GM23248 (cell line): ENCODE data around the gene L2HGDH. TPM values are rescaled to one million over a fixed set of nuclear protein-coding genes. Genes with fewer than 3 reads are reported as not detected.

Source experiments
- DNase-seq: peaks from one replicate; pipeline ENCODE4 v3.0.0-alpha.2; 2015
- H2AFZ ChIP-seq: fragments of 200-600 bp; sonication (generic); 2 replicates; pipeline ENCODE4 v1.6.1; 2016; ENCODE audit warnings: antibody characterized with exemption
- H3F3A ChIP-seq: fragments of 200-600 bp; sonication (generic); 2 replicates; pipeline ENCODE4 v1.6.1; 2016; ENCODE audit warnings: mild to moderate bottlenecking, antibody characterized with exemption, mixed run types; ENCODE audit not compliant: insufficient read depth
- H3K27ac ChIP-seq: fragments of 200-600 bp; sonication (generic); 2 replicates; pipeline ENCODE4 v1.5.1; 2016; ENCODE audit warnings: mild to moderate bottlenecking
- H3K27me3 ChIP-seq: fragments of 200-600 bp; sonication (generic); replicated peaks from 2 replicates; pipeline ENCODE4 v1.6.1; 2016; ENCODE audit warnings: mild to moderate bottlenecking; ENCODE audit not compliant: insufficient read depth
- H3K36me3 ChIP-seq: fragments of 200-600 bp; sonication (generic); 2 replicates; pipeline ENCODE4 v1.6.1; 2016; ENCODE audit warnings: low read depth, mild to moderate bottlenecking
- H3K4me1 ChIP-seq: fragments of 200-600 bp; sonication (generic); 2 replicates; pipeline ENCODE4 v1.6.1; 2016; ENCODE audit warnings: mild to moderate bottlenecking; ENCODE audit not compliant: insufficient read depth
- H3K4me2 ChIP-seq: fragments of 200-600 bp; sonication (generic); one replicate; pipeline ENCODE4 v1.6.1; 2016; ENCODE audit warnings: mild to moderate bottlenecking; ENCODE audit not compliant: unreplicated experiment
- H3K4me3 ChIP-seq: fragments of 200-600 bp; sonication (generic); 2 replicates; pipeline ENCODE4 v1.5.1; 2016; ENCODE audit warnings: mild to moderate bottlenecking
- H3K79me2 ChIP-seq: fragments of 200-600 bp; sonication (generic); 2 replicates; pipeline ENCODE4 v1.6.1; 2016; ENCODE audit warnings: mild to moderate bottlenecking; ENCODE audit not compliant: insufficient read depth
- H3K9ac ChIP-seq: fragments of 200-600 bp; sonication (generic); 2 replicates; pipeline ENCODE4 v1.6.1; 2016; ENCODE audit warnings: mild to moderate bottlenecking
- H3K9me2 ChIP-seq: fragments of 200-600 bp; sonication (generic); 2 replicates; pipeline ENCODE4 v1.6.1; 2016; ENCODE audit warnings: mixed run types, mild to moderate bottlenecking, moderate library complexity; ENCODE audit not compliant: insufficient read depth
- H3K9me3 ChIP-seq: fragments of 200-600 bp; sonication (generic); one replicate; pipeline ENCODE4 v1.6.1; 2017; ENCODE audit warnings: low read depth
- H4K20me1 ChIP-seq: fragments of 200-600 bp; sonication (generic); 2 replicates; pipeline ENCODE4 v1.6.0; 2016; ENCODE audit not compliant: insufficient read depth
- EZH2 ChIP-seq: fragments of 200-600 bp; sonication (generic); IDR thresholded peaks from 2 replicates; pipeline ENCODE4 v1.6.1; 2018; ENCODE audit warnings: antibody characterized with exemption, mild to moderate bottlenecking; ENCODE audit not compliant: insufficient read depth, poor library complexity, severe bottlenecking
- EZH2phosphoT487 ChIP-seq: fragments of 200-600 bp; sonication (generic); IDR thresholded peaks from 2 replicates; pipeline ENCODE4 v1.6.1; 2018; ENCODE audit warnings: antibody characterized with exemption, moderate library complexity, mild to moderate bottlenecking, low read depth; ENCODE audit not compliant: insufficient read depth
- WGBS, 2 experiments: methylation state at CpG; one replicate each; pipeline ENCODE4 v1.1.6; 2015 to 2017; ENCODE audit warnings: low lambda C conversion rate in 2 of 2, low coverage in 1 of 2; ENCODE audit errors: missing lambda C conversion rate in 2 of 2; 5-methylcytosine and 5-hydroxymethylcytosine counted together
- in situ Hi-C: fragments of 300-500 bp; cut with MboI; formaldehyde crosslinking; loops from 2 replicates; pipeline ENCODE4 v1.15.0; 2020
- polyA plus RNA-seq: library from polyadenylated mRNA; unstranded; fragments of >200 nt; fragmentation: Nextera tagmentation; extraction: Ambion mirVana; gene quantifications from 2 replicates; pipeline ENCODE4 v1.2.1, GENCODE V29; 2016
- total RNA-seq: library from RNA; depleted of rRNA; stranded (reverse); fragments of >200 nt; shearing (Covaris generic); gene quantifications from 2 replicates; pipeline ENCODE4 v1.2.3, GENCODE V29; 2014

Gene L2HGDH
- total and polyA plus RNA-seq, 2 experiments from 2014 or later = 1.8 to 2.6 TPM

- Histone ChIP-seq H4K20me1 (no peaks in the 10 kb centered on the region), H3K4me2 (no peak overlapping the region), H3F3A (peaks cover 36% of the 10 kb centered on the region; the same call in 1 of the 2 replicates), H3K27ac (no peak overlapping the region), H3K27me3 (no peaks in the 10 kb centered on the region), H3K9me2 (no peaks in the 10 kb centered on the region), H3K4me3 (no peak overlapping the region), H3K4me1 (peaks cover 46% of the 10 kb centered on the region), H3K9me3 (no peaks in the 10 kb centered on the region), H2AFZ (no peak overlapping the region), H3K79me2 (no peaks in the 10 kb centered on the region), H3K9ac (no peak overlapping the region), H3K36me3 (no peaks in the 10 kb centered on the region)
- 0 to 4% methylated on average over 1 of the region's 1 CpG for WGBS, 2 experiments
- DNase-seq = peak; percentile 13
- in situ Hi-C loops = loop anchor here (25.0 kb wide), 1 partner anchor 419 kb away; no protein-coding TSS in a partner anchor
- no peak for TF ChIP-seq EZH2phosphoT487
- no peak for TF ChIP-seq EZH2
These were observed 31.4 kb upstream of the L2HGDH start for GRCh38 chr14:50343434-50343833.

GRCh38 chr14:50342221-50343078, 30.4 kb upstream of the L2HGDH start:
- in situ Hi-C loops = loop anchor here (25.0 kb wide), 1 partner anchor 420 kb away; no protein-coding TSS in a partner anchor
- H3K27me3 ChIP-seq = no peaks in the 10 kb centered on the region
- peak overlapping the region; percentile 56 for H3K9ac ChIP-seq

GRCh38 chr14:50340963-50341362, 28.9 kb upstream of the L2HGDH start:
- WGBS, 2 experiments = 92% methylated on average over 9 of the region's 9 CpGs

More at GRCh38 chr14:50342221-50343078, 30.4 kb upstream of the L2HGDH start:
- Histone ChIP-seq H3K27ac (peak overlapping the region; percentile 49), H4K20me1 (no peaks in the 10 kb centered on the region), H2AFZ (peak overlapping the region; percentile 35), H3K79me2 (no peaks in the 10 kb centered on the region), H3K9me3 (no peaks in the 10 kb centered on the region), H3K4me2 (peak overlapping the region; percentile 83), H3K36me3 (no peaks in the 10 kb centered on the region), H3F3A (peaks cover 28% of the 10 kb centered on the region; the same call in 1 of the 2 replicates), H3K9me2 (no peaks in the 10 kb centered on the region), H3K4me1 (peaks cover 40% of the 10 kb centered on the region), H3K4me3 (peak overlapping the region; percentile 65)
- 1 to 4% methylated on average over 8 of the region's 8 CpGs for WGBS, 2 experiments
- peak; percentile 76 for DNase-seq
- TF ChIP-seq EZH2 = no peak
- TF ChIP-seq EZH2phosphoT487 = no peak

GRCh38 chr14:50340045-50340444, 28.0 kb upstream of the L2HGDH start:
- H2AFZ ChIP-seq = no peak overlapping the region
- no peaks in the 10 kb centered on the region for H3K27me3 ChIP-seq
- no peak overlapping the region for H3K4me3 ChIP-seq
- H3K79me2 ChIP-seq = no peaks in the 10 kb centered on the region
- no peak overlapping the region for H3K27ac ChIP-seq
- no peak overlapping the region for H3K9ac ChIP-seq
- H3K36me3 ChIP-seq = no peaks in the 10 kb centered on the region
- DNase-seq = no peak
- in situ Hi-C loops = loop anchor here (25.0 kb wide), 1 partner anchor 422 kb away; no protein-coding TSS in a partner anchor
- TF ChIP-seq EZH2phosphoT487 (no peak), EZH2 (no peak)
- no peaks in the 10 kb centered on the region for H3K9me2 ChIP-seq
- WGBS, 2 experiments = 95 to 100% methylated on average over 5 of the region's 5 CpGs
- no peaks in the 10 kb centered on the region for H3K9me3 ChIP-seq
- H4K20me1 ChIP-seq = no peaks in the 10 kb centered on the region
- H3K4me1 ChIP-seq = peaks cover 41% of the 10 kb centered on the region
- H3F3A ChIP-seq = peaks cover 30% of the 10 kb centered on the region; the same call in 1 of the 2 replicates
- H3K4me2 ChIP-seq = no peak overlapping the region

More at GRCh38 chr14:50340963-50341362, 28.9 kb upstream of the L2HGDH start:
- Histone ChIP-seq H3K27ac (no peak overlapping the region), H3K9me2 (no peaks in the 10 kb centered on the region), H3K79me2 (no peaks in the 10 kb centered on the region), H3K4me2 (no peak overlapping the region), H3K4me3 (no peak overlapping the region), H3K27me3 (no peaks in the 10 kb centered on the region), H2AFZ (no peak overlapping the region), H3K9me3 (no peaks in the 10 kb centered on the region), H4K20me1 (no peaks in the 10 kb centered on the region), H3K4me1 (peaks cover 39% of the 10 kb centered on the region), H3K36me3 (no peaks in the 10 kb centered on the region), H3K9ac (no peak overlapping the region), H3F3A (peaks cover 27% of the 10 kb centered on the region; the same call in 1 of the 2 replicates)
- TF ChIP-seq EZH2 (no peak), EZH2phosphoT487 (no peak)
- in situ Hi-C loops = loop anchor here (25.0 kb wide), 1 partner anchor 421 kb away; no protein-coding TSS in a partner anchor
- no peak for DNase-seq
